ENCODE measurements around the gene GH2. TPM values are rescaled to one million over a fixed set of nuclear protein-coding genes. Genes with fewer than 3 reads are reported as not detected.
"Not testable (repeated sequence)": the region's sequence is repeated elsewhere in the genome, so short reads cannot be mapped to it uniquely, and the experiment has no call there.

GH2 gene
- total RNA-seq, 1 donor from 2014 or later: not detected

DNA sequence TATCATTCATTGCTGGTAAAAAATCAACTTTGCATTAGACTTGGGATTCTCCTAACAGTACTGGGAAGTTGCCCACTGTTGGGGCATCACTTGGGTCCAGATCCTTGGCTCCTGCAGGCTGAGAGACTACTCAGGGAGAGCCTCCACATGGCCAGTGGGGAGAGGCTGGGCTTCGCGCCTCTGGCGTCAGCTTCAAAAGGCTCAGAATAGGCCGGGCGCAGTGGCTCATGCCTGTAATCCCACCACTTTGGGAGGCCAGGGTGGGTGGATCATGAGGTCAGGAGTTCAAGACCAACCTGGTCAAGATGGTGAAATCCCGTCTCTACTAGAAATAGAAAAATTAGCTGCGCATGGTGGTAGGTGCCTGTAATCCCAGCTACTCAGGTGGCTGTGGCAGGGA is 32.7 kb upstream of the GH2 start:
- no peak for DNase-seq
- H3K9me3 Mint-ChIP-seq (ENCODE audit: unreplicated experiment): peaks cover 2% of the 10 kb centered on the region
- H3K27me3 Mint-ChIP-seq (ENCODE audit: unreplicated experiment): peaks cover 2% of the 10 kb centered on the region

DNA sequence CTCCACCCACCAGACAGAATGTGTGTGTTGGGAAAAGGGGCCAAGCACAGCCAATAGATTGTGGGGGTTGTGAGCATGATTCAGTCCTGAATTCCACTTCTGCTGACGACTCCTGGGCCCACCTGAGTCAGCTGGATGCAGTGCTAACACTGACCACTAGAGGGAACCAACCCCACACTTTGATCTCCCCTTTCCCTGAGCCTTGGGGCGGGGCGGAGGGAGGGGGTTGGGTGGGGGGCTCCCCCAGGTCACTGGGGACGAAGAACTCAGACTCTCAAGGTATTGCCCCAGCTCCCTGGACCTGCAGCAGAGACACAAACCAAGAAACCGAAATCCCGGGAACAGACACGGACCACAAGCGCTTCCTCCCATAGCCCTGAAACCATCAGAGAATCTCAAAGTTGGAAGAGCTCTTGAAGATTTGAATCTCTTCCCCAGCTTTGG is 29.9 kb upstream of the GH2 start:
- H3K9me3 Mint-ChIP-seq (ENCODE audit: unreplicated experiment): peaks cover 8% of the 10 kb centered on the region
- TF ChIP-seq, protein P1, sequence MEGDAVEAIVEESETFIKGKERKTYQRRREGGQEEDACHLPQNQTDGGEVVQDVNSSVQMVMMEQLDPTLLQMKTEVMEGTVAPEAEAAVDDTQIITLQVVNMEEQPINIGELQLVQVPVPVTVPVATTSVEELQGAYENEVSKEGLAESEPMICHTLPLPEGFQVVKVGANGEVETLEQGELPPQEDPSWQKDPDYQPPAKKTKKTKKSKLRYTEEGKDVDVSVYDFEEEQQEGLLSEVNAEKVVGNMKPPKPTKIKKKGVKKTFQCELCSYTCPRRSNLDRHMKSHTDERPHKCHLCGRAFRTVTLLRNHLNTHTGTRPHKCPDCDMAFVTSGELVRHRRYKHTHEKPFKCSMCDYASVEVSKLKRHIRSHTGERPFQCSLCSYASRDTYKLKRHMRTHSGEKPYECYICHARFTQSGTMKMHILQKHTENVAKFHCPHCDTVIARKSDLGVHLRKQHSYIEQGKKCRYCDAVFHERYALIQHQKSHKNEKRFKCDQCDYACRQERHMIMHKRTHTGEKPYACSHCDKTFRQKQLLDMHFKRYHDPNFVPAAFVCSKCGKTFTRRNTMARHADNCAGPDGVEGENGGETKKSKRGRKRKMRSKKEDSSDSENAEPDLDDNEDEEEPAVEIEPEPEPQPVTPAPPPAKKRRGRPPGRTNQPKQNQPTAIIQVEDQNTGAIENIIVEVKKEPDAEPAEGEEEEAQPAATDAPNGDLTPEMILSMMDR (IDR thresholded peaks at IDR 0.05; ENCODE audit: partially characterized antibody, unreplicated experiment): peak; percentile 90
- H3K27me3 Mint-ChIP-seq (ENCODE audit: unreplicated experiment): peaks cover 4% of the 10 kb centered on the region
- no peak overlapping the region for H3K4me3 Mint-ChIP-seq (ENCODE audit: unreplicated experiment)
- H3K4me1 Mint-ChIP-seq (ENCODE audit: low read depth, unreplicated experiment): peaks cover 15% of the 10 kb centered on the region
- peak; percentile 66 for DNase-seq
- no peak overlapping the region for H3K27ac Mint-ChIP-seq (ENCODE audit: unreplicated experiment)
- no peaks in the 10 kb centered on the region for H3K36me3 Mint-ChIP-seq (ENCODE audit: unreplicated experiment)

More for the DNA sequence above, 32.7 kb upstream of the GH2 start:
- no peak overlapping the region for H3K4me3 Mint-ChIP-seq (ENCODE audit: unreplicated experiment)
- H3K4me1 Mint-ChIP-seq (ENCODE audit: low read depth, unreplicated experiment): peaks cover 4% of the 10 kb centered on the region
- no peaks in the 10 kb centered on the region for H3K36me3 Mint-ChIP-seq (ENCODE audit: unreplicated experiment)
- TF ChIP-seq, protein P1 (IDR thresholded peaks at IDR 0.05; ENCODE audit: partially characterized antibody, unreplicated experiment): no peak
- no peak overlapping the region for H3K27ac Mint-ChIP-seq (ENCODE audit: unreplicated experiment)

DNA sequence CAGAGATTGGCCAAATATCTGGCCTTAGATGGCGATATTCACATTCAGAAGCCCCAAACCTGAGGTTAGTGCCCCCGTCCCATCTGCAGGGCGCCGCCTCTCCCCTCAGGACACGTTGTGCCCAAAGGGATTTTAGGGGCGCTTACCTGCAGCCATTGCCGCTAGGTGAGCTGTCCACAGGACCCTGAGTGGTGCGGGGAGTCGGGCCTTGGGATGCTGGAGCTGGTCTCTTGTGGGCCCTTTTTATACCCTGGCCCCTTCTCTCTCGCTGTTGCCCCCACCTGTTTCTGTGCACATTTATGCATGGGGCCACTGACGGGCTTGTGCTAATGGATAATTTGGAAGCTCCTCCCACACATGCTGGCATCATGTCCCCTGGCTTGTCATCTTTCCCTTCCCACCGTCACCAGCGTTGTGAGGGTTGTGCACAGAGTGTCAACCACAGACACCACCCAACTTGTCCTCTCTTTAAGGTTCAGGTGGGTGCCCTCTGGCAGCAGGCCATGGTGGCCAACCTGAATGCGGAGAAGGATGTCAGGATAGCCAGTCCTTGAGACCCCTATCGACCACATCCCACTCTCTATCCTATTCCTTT is 29.4 kb upstream of the GH2 start, which contains the start of gene CSHL1:
CSHL1 (minus strand) TSS at position 218 of the 595 bp plus-strand sequence; CDS start at position 156, 62 bp downstream.
- TF ChIP-seq, protein P1 (IDR thresholded peaks at IDR 0.05; ENCODE audit: partially characterized antibody, unreplicated experiment): no peak
- H3K4me1 Mint-ChIP-seq (ENCODE audit: low read depth, unreplicated experiment): peaks cover 15% of the 10 kb centered on the region
- peaks cover 8% of the 10 kb centered on the region for H3K9me3 Mint-ChIP-seq (ENCODE audit: unreplicated experiment)

DNA sequence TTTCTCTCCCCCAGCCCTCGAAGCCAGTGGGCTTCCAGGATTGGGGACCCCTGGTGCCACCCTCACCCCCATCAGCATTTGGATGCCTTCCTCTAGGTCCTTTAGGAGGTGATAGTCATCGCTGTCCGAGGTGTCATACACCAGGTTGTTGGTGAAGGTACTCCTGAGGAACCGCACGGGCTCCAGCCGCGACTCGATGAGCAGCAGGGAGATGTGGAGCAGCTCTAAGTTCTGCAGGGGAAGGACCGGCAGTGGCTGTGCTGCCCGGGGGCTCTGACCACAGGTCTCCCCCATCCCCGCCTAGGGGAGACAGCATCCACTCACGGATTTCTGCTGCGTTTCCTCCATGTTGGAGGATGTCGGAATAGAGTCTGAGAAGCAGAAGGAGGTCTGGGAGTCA is 28.4 kb upstream of the GH2 start:
- H3K27me3 Mint-ChIP-seq (ENCODE audit: unreplicated experiment): peaks cover 4% of the 10 kb centered on the region
- no peak overlapping the region for H3K4me3 Mint-ChIP-seq (ENCODE audit: unreplicated experiment)

More for the DNA sequence above, 29.4 kb upstream of the GH2 start, which contains the start of gene CSHL1:
- Mint-ChIP-seq H3K4me3 (ENCODE audit: unreplicated experiment) (no peak within 1 kb of the TSS), H3K36me3 (ENCODE audit: unreplicated experiment) (no peaks in the 10 kb centered on the region), H3K27ac (ENCODE audit: unreplicated experiment) (no peak within 1 kb of the TSS), H3K27me3 (ENCODE audit: unreplicated experiment) (peaks cover 4% of the 10 kb centered on the region)
- no peak for DNase-seq

DNA sequence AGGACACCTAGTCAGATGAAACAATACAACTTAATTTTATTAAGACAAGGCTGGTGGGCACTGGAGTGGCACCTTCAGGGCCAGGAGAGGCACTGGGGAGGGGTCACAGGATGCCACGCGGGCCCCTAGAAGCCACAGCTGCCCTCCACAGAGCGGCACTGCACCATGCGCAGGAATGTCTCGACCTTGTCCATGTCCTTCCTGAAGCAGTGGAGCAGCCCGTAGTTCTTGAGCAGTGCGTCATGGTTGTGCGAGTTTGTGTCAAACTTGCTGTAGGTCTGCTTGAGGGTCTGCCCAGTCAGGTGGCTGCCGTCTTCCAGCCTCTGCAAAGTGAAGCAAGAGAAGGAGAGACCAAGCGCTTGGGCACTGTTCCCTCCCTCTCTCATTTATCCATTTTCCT is 27.8 kb upstream of the GH2 start:
- peaks cover 15% of the 10 kb centered on the region for H3K4me1 Mint-ChIP-seq (ENCODE audit: low read depth, unreplicated experiment)
- H3K9me3 Mint-ChIP-seq (ENCODE audit: unreplicated experiment); H3K27me3 Mint-ChIP-seq (ENCODE audit: unreplicated experiment); H3K27ac Mint-ChIP-seq (ENCODE audit: unreplicated experiment); H3K36me3 Mint-ChIP-seq (ENCODE audit: unreplicated experiment); DNase-seq; H3K4me3 Mint-ChIP-seq (ENCODE audit: unreplicated experiment): not testable (repeated sequence)

More for the DNA sequence above, 28.4 kb upstream of the GH2 start:
- no peak for DNase-seq
- H3K27ac Mint-ChIP-seq (ENCODE audit: unreplicated experiment): no peak overlapping the region
- H3K4me1 Mint-ChIP-seq (ENCODE audit: low read depth, unreplicated experiment): peaks cover 15% of the 10 kb centered on the region
- peaks cover 8% of the 10 kb centered on the region for H3K9me3 Mint-ChIP-seq (ENCODE audit: unreplicated experiment)
- no peaks in the 10 kb centered on the region for H3K36me3 Mint-ChIP-seq (ENCODE audit: unreplicated experiment)
- TF ChIP-seq, protein P1 (IDR thresholded peaks at IDR 0.05; ENCODE audit: partially characterized antibody, unreplicated experiment): no peak
